ENCODE measurements around the gene NKX6-2.

Gene NKX6-2

GRCh38 chr10:132737390-132738048 is 48.4 kb downstream of the NKX6-2 start:
- no peak for DNase-seq (ENCODE audit: low spot score)

- DNase-seq (ENCODE audit: low spot score): no peak
Measured at GRCh38 chr10:132735923-132736391, 50.0 kb downstream of the NKX6-2 start.

GRCh38 chr10:132735341-132735775 is 50.6 kb downstream of the NKX6-2 start:
- DNase-seq (ENCODE audit: low spot score): no peak

- DNase-seq (ENCODE audit: low spot score): no peak
Measured at GRCh38 chr10:132733926-132734325, 52.0 kb downstream of the NKX6-2 start.
